ENCODE measurements around the gene MAP2K5.
"Not testable (repeated sequence)": the region's sequence is repeated elsewhere in the genome, so short reads cannot be mapped to it uniquely, and the experiment has no call there.

MAP2K5 gene

DNA sequence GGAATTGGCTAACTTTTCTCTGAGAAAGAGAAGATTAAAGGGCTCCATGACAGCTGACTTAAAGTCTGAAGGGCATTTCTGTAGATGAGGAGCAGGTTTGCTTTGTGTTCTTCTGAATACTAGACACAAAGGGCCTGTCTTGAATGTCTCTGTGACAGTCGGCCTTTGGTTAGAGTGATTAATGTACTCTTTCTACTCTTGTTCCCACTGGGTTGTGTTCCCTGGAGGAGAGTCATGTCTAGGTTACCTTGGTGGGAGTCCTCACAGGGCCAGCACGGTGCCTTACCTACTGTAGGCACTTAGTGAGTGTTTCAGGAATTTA, 66.1 kb downstream of the MAP2K5 start:
- TF ChIP-seq, protein P1, sequence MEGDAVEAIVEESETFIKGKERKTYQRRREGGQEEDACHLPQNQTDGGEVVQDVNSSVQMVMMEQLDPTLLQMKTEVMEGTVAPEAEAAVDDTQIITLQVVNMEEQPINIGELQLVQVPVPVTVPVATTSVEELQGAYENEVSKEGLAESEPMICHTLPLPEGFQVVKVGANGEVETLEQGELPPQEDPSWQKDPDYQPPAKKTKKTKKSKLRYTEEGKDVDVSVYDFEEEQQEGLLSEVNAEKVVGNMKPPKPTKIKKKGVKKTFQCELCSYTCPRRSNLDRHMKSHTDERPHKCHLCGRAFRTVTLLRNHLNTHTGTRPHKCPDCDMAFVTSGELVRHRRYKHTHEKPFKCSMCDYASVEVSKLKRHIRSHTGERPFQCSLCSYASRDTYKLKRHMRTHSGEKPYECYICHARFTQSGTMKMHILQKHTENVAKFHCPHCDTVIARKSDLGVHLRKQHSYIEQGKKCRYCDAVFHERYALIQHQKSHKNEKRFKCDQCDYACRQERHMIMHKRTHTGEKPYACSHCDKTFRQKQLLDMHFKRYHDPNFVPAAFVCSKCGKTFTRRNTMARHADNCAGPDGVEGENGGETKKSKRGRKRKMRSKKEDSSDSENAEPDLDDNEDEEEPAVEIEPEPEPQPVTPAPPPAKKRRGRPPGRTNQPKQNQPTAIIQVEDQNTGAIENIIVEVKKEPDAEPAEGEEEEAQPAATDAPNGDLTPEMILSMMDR (conservative IDR thresholded peaks at IDR 0.05), result no peak
- no peak overlapping the region for H3K27ac ChIP-seq

DNA sequence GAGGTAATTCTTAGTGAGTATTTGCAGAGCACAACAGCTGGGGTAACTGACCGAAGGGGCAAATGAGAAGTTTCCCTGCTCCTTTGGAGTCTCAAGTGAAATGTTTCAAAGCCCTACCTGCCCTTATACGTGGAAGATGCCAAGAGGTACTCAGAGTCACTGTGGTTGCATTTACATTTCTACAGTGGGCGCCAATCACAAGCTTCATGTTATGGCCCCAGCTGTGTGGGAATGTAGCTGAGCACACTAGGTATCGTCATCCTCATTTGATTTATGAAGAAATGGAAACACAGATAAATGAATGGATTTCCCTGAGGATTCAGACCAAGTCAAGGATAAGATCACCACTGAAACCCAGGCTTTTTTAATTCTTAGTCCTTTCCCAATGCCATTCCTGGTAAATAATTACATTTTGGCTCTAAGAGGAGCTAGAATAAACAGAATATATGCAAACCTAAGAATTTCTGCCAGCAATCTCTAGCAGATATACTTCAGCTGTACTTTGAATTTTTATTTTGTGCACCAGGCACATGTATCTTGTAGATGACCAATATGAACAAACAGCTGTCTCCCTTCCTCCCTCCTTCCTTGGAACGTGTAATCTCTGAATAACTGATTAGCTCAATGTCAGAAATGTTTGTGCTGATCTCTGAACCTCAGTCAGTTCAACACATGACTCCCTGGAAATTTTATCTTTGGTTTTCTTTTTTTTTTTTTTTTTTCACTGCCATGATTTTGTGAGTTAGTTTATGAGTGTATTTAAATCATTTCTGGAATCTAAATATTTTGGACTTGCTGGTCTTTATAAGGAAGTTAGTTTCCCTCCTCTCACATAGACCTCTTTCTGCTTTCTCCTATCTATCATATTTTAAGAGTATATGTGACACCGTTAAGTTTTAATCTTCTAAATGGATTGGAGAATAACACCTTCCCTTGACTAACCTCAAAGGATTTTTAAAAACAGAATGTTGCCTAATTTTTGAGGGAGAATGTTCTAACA, 69.2 kb downstream of the MAP2K5 start:
- no peak overlapping the region for H3K27ac ChIP-seq
- TF ChIP-seq, protein P1 (conservative IDR thresholded peaks at IDR 0.05), result no peak

DNA sequence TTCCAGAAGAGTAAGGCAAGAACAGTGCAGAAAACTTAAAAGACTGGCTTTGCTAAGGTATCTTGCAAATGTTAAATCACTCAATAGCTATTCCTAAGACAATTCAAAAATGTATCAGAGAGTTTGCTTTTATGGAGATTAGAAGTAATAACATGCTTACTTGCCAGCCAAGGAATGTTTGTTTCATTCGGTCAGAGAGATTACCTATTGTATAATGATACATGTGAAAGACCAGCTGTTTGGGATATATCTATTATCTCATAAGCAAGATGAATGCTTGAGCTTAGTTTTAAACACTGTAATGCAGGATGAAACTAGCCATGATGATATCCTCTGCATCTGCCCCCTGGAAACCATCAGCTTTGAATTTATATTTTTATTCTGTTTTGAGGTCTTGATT, 70.7 kb downstream of the MAP2K5 start:
- no peak overlapping the region for H3K27ac ChIP-seq
- TF ChIP-seq, protein P1 (conservative IDR thresholded peaks at IDR 0.05), result no peak

DNA sequence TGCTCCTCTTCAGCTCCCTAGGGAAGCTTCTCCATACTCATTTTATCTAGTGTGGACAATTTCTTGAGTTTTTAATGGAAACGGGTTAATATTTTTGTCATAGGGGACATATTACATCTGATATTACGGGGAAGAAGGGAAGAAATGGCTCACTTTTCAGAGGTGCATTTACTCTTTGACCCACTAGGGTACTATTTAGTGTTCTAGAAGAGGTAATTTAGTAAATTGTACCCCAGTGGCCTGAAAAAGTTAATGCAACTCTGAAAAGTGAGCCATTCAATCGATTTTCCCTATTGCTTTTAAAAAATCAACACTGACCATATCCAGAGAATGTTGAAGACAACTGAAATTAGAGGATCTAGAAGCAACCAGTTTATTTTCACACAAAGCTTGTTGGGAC, 71.2 kb downstream of the MAP2K5 start:
- TF ChIP-seq, protein P1 (conservative IDR thresholded peaks at IDR 0.05), result no peak
- H3K27ac ChIP-seq, result no peak overlapping the region

GRCh38 chr15:67615131-67615534, 72.6 kb downstream of the MAP2K5 start:
- not testable (repeated sequence) for H3K27ac ChIP-seq

DNA sequence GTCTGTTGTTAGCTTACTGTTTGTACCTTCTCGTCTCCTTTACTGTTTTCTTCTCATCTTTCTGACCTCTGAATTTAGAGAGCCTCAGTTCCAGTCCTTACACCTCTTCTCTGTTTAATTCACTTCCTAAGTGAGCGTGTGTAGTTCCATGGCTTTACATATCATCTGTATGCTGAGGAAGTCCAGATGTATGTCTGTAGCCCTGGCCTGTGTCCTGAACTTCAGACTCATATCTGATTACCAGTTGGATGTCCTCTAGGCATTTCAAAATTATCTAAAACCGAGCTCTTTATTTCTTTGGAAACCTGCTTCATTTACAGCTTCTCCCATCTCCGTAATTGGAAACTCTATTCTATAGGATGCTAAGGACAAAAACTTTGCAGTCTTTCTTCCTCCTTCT, 75.8 kb downstream of the MAP2K5 start:
- TF ChIP-seq, protein P1 (conservative IDR thresholded peaks at IDR 0.05), result no peak
- H3K27ac ChIP-seq, result no peak overlapping the region

DNA sequence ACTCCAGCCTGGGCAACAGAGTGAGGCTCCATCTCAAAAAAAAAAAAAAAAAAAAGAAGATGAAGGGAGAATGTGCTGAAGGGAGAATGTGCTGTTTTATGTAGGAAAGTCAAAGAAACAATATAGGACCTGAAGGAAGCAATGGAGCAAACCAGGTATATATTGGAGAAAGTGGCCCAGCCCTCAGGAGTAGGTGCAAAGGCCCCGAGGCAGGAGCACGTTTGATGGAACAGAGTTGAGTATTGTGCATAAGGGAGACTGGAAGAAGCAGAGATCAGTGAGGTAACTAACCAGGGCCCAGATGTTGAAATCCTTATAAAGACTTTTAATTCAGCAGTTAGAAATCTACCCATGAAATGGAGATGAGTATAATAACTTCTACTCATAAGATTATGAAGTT, 79.6 kb downstream of the MAP2K5 start:
- no peak overlapping the region for H3K27ac ChIP-seq
- TF ChIP-seq, protein P1 (conservative IDR thresholded peaks at IDR 0.05), result no peak

- TF ChIP-seq, protein P1 (conservative IDR thresholded peaks at IDR 0.05), result no peak
Measured at GRCh38 chr15:67632261-67632660, 89.8 kb downstream of the MAP2K5 start.

DNA sequence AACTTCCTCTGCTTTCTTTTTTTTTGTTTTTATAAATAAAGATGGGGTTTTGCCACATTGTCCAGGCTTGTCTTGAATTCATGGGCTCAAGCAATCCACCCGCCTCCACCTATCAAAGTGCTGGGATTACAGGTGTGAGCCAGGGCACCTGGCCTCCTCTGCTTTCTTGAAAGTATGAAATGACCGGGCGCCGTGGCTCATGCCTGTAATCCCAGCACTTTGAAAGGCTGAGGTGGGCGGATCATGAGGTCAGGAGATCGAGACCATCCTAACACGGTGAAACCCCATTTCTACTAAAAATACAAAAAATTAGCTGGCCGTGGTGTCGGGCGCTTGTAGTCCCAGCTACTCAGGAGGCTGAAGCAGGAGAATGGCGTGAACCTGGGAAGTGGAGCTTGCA, 93.4 kb downstream of the MAP2K5 start:
- not testable (repeated sequence) for H3K27ac ChIP-seq

More at GRCh38 chr15:67632261-67632660, 89.8 kb downstream of the MAP2K5 start:
- no peak overlapping the region for H3K27ac ChIP-seq
